ENCODE data around the gene UACA.
"Not testable (repeated sequence)": the region's sequence is repeated elsewhere in the genome, so short reads cannot be mapped to it uniquely, and the experiment has no call there.

Gene UACA

GRCh38 chr15:70763120-70763949, at the start of gene UACA:
TSS of gene UACA (minus strand) at chr15:70763558. CDS start at chr15:70763407, 151 bp downstream.
- Histone ChIP-seq H3K4me3 (replicated peaks; ENCODE audit: low read depth, low read length) (peak within 1 kb of the TSS; percentile 58), H3K36me3 (ENCODE audit: control insufficient read depth, insufficient read depth, low read length) (no peaks in the 10 kb centered on the region), H3K27me3 (replicated peaks; ENCODE audit: control insufficient read depth, insufficient read depth, low read length) (no peaks in the 10 kb centered on the region; the same call in 1 of the 2 replicates)
- DNase-seq (ENCODE audit: extremely low read depth, insufficient read length), result peak; percentile 84
- no peak for TF ChIP-seq CTCF (IDR thresholded peaks at IDR 0.05; ENCODE audit: insufficient read depth, low read length, poor library complexity, severe bottlenecking)

- no peak for TF ChIP-seq CTCF (IDR thresholded peaks at IDR 0.05; ENCODE audit: insufficient read depth, low read length, poor library complexity, severe bottlenecking)
- Histone ChIP-seq H3K36me3 (ENCODE audit: control insufficient read depth, insufficient read depth, low read length) (no peaks in the 10 kb centered on the region), H3K4me3 (replicated peaks; ENCODE audit: low read depth, low read length) (no peak overlapping the region), H3K27me3 (replicated peaks; ENCODE audit: control insufficient read depth, insufficient read depth, low read length) (no peaks in the 10 kb centered on the region)
- no peak for DNase-seq (ENCODE audit: extremely low read depth, insufficient read length)
These were observed 49.5 kb upstream of the UACA start for GRCh38 chr15:70812827-70813364.

GRCh38 chr15:70810916-70811578, 47.7 kb upstream of the UACA start:
- no peak for TF ChIP-seq CTCF (IDR thresholded peaks at IDR 0.05; ENCODE audit: insufficient read depth, low read length, poor library complexity, severe bottlenecking)
- Histone ChIP-seq H3K27me3 (replicated peaks; ENCODE audit: control insufficient read depth, insufficient read depth, low read length) (no peaks in the 10 kb centered on the region), H3K36me3 (ENCODE audit: control insufficient read depth, insufficient read depth, low read length) (no peaks in the 10 kb centered on the region), H3K4me3 (replicated peaks; ENCODE audit: low read depth, low read length) (no peak overlapping the region)
- no peak for DNase-seq (ENCODE audit: extremely low read depth, insufficient read length)

GRCh38 chr15:70806992-70807712, 43.8 kb upstream of the UACA start:
- no peak for DNase-seq (ENCODE audit: extremely low read depth, insufficient read length)
- Histone ChIP-seq H3K4me3 (replicated peaks; ENCODE audit: low read depth, low read length) (no peak overlapping the region), H3K36me3 (ENCODE audit: control insufficient read depth, insufficient read depth, low read length) (no peaks in the 10 kb centered on the region), H3K27me3 (replicated peaks; ENCODE audit: control insufficient read depth, insufficient read depth, low read length) (no peaks in the 10 kb centered on the region)
- TF ChIP-seq CTCF (IDR thresholded peaks at IDR 0.05; ENCODE audit: insufficient read depth, low read length, poor library complexity, severe bottlenecking), result no peak

- not testable (repeated sequence) for H3K27me3 ChIP-seq (replicated peaks; ENCODE audit: control insufficient read depth, insufficient read depth, low read length); DNase-seq (ENCODE audit: extremely low read depth, insufficient read length); H3K36me3 ChIP-seq (ENCODE audit: control insufficient read depth, insufficient read depth, low read length); H3K4me3 ChIP-seq (replicated peaks; ENCODE audit: low read depth, low read length)
These were observed 41.0 kb upstream of the UACA start for GRCh38 chr15:70804388-70804787.

All from GM06990 (cell line).